WTC11 (cell line): Measurements from ENCODE around the gene RUNX2. TPM values are rescaled to one million over a fixed set of nuclear protein-coding genes. Genes with fewer than 3 reads are reported as not detected.

Source experiments
- ATAC-seq: fragments of 200-7000 bp; cut with Tn5 transposase; 2 replicates; pipeline ENCODE4 v1.10.0; 2021; ENCODE audit warnings: mild to moderate bottlenecking, moderate library complexity
- CTCF ChIA-PET: fragments of 300-600 bp; sonication (Branson Sonifier 250); formaldehyde crosslinking; loops from one replicate; lab custom pipeline; 2021; ENCODE audit warnings: antibody characterized with exemption; lab: Charles Lee
- POLR2A ChIA-PET: fragments of 350-600 bp; sonication (Branson Sonifier 250); formaldehyde crosslinking; loops from one replicate; lab custom pipeline; 2021; ENCODE audit warnings: antibody characterized with exemption; lab: Charles Lee
- DNase-seq: peaks from one replicate; pipeline ENCODE4 v3.0.0; 2021; ENCODE audit warnings: low spot score
- H3K27ac Mint-ChIP-seq: 2 replicates; pipeline ENCODE4 v1.8.0; 2021; ENCODE audit warnings: mixed read lengths
- H3K27me3 Mint-ChIP-seq: 2 replicates; pipeline ENCODE4 v1.8.0; 2021; ENCODE audit warnings: low read depth, mild to moderate bottlenecking, moderate library complexity, mixed read lengths
- H3K36me3 Mint-ChIP-seq: 2 replicates; pipeline ENCODE4 v1.8.0; 2021; ENCODE audit warnings: mixed read lengths
- H3K4me1 Mint-ChIP-seq: 2 replicates; pipeline ENCODE4 v1.8.0; 2022; ENCODE audit warnings: mixed read lengths
- H3K4me3 Mint-ChIP-seq: 2 replicates; pipeline ENCODE4 v1.8.0; 2021; ENCODE audit warnings: mild to moderate bottlenecking, moderate library complexity, mixed read lengths
- H3K9me3 Mint-ChIP-seq: 2 replicates; pipeline ENCODE4 v1.8.0; 2021; ENCODE audit warnings: mixed read lengths
- ATF3 ChIP-seq: sonication (generic); formaldehyde crosslinking; conservative IDR thresholded peaks from 2 replicates; pipeline ENCODE4 v1.8.1; 2022; ENCODE audit warnings: mild to moderate bottlenecking, missing genetic modification reagents
- E2F1 ChIP-seq: sonication (generic); formaldehyde crosslinking; IDR thresholded peaks from 2 replicates; pipeline ENCODE4 v1.8.0; 2022; ENCODE audit warnings: mild to moderate bottlenecking, missing genetic modification reagents
- EMX1 ChIP-seq: fragments of 250-450 bp; sonication (Bioruptor Pico); IDR thresholded peaks from 2 replicates; pipeline ENCODE4 v1.8.0; 2021; ENCODE audit warnings: mild to moderate bottlenecking
- ERG ChIP-seq: fragments of 250-450 bp; sonication (Bioruptor Pico); IDR thresholded peaks from 2 replicates; pipeline ENCODE4 v1.8.0; 2021; ENCODE audit warnings: mild to moderate bottlenecking
- ESRRA ChIP-seq: sonication (generic); formaldehyde crosslinking; IDR thresholded peaks from 2 replicates; pipeline ENCODE4 v1.8.1; 2022; ENCODE audit warnings: mild to moderate bottlenecking, missing genetic modification reagents, borderline replicate concordance
- MYBL2 ChIP-seq: sonication (generic); formaldehyde crosslinking; IDR thresholded peaks from 2 replicates; pipeline ENCODE4 v1.8.1; 2023; ENCODE audit warnings: mild to moderate bottlenecking, moderate library complexity, missing genetic modification reagents
- NR3C1 ChIP-seq: sonication (generic); formaldehyde crosslinking; conservative IDR thresholded peaks from 2 replicates; pipeline ENCODE4 v1.8.1; 2023; ENCODE audit warnings: low read depth, mild to moderate bottlenecking, missing genetic modification reagents
- SOX15 ChIP-seq: fragments of 250-450 bp; sonication (Bioruptor Pico); IDR thresholded peaks from 2 replicates; pipeline ENCODE4 v1.9.0; 2021; ENCODE audit warnings: mild to moderate bottlenecking
- TEAD4 ChIP-seq: sonication (generic); formaldehyde crosslinking; IDR thresholded peaks from 2 replicates; pipeline ENCODE4 v1.8.0; 2022; ENCODE audit warnings: mild to moderate bottlenecking, missing genetic modification reagents
- ZNF219 ChIP-seq: sonication (generic); formaldehyde crosslinking; IDR thresholded peaks from 2 replicates; pipeline ENCODE4 v1.8.0; 2023; ENCODE audit warnings: missing genetic modification reagents, mild to moderate bottlenecking, borderline replicate concordance
- ZNF263 ChIP-seq: sonication (generic); formaldehyde crosslinking; IDR thresholded peaks from 2 replicates; pipeline ENCODE4 v1.8.1; 2022; ENCODE audit warnings: low read depth, mild to moderate bottlenecking, moderate library complexity, missing genetic modification reagents
- ZNF317 ChIP-seq: sonication (generic); formaldehyde crosslinking; IDR thresholded peaks from 2 replicates; pipeline ENCODE4 v1.8.1; 2023; ENCODE audit warnings: low read depth, mild to moderate bottlenecking, moderate library complexity, missing genetic modification reagents, borderline replicate concordance
- total RNA-seq: library from RNA; stranded (reverse); gene quantifications from 3 replicates; pipeline ENCODE4 v1.2.3, GENCODE V29; 2021
- TF ChIP-seq, protein P1 (sequence below): sonication (generic); formaldehyde crosslinking; IDR thresholded peaks from 2 replicates; pipeline ENCODE4 v1.8.1; 2023; ENCODE audit warnings: mild to moderate bottlenecking, missing genetic modification reagents
- TF ChIP-seq, protein P2 (sequence below): sonication (generic); formaldehyde crosslinking; IDR thresholded peaks from 2 replicates; pipeline ENCODE4 v1.8.0; 2022; ENCODE audit warnings: missing genetic modification reagents
- TF ChIP-seq, protein P3 (sequence below): sonication (generic); formaldehyde crosslinking; IDR thresholded peaks from 2 replicates; pipeline ENCODE4 v1.8.1; 2022; ENCODE audit warnings: low read depth, mild to moderate bottlenecking, moderate library complexity, missing genetic modification reagents, borderline replicate concordance

The RUNX2 gene
- total RNA-seq, 1 experiment from 2014 or later, result 0.28 TPM

- CTCF ChIA-PET, result no interaction called here
- no peak overlapping the region for H3K4me3 Mint-ChIP-seq
Observed at GRCh38 chr6:45591890-45592289, 263.8 kb downstream of the RUNX2 start.

DNA sequence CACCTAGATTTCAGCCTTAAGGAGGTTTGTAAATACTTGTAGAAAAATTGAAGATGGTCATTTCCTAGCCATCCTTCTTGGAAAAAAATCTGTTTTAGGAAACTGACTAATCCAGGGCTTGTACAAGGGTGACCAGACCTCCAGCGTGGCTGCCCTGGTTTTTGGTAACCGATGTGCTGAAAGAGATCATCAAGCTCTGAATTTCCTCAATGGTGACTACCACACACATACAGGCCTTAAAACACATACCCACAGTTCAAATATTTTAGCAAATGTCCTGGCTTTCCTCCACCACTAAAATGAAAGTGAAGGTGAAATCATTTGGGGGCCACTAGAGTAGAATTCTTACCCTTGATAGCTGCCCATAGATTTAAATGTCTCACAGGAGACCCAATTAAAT lies 264.9 kb downstream of the RUNX2 start:
- ATAC-seq, result no peak
- Mint-ChIP-seq H3K27ac (no peak overlapping the region), H3K36me3 (no peaks in the 10 kb centered on the region), H3K4me1 (peaks cover 15% of the 10 kb centered on the region), H3K9me3 (no peaks in the 10 kb centered on the region)
- POLR2A ChIA-PET, result no interaction called here
- TF ChIP-seq ESRRA (CRISPR knock-in tag) (no peak), NR3C1 (CRISPR knock-in tag) (no peak), MYBL2 (CRISPR knock-in tag) (no peak), ZNF263 (CRISPR knock-in tag) (no peak), ERG (CRISPR knock-in tag) (no peak), ZNF317 (CRISPR knock-in tag) (no peak), SOX15 (CRISPR knock-in tag) (no peak)
- TF ChIP-seq, protein P1, sequence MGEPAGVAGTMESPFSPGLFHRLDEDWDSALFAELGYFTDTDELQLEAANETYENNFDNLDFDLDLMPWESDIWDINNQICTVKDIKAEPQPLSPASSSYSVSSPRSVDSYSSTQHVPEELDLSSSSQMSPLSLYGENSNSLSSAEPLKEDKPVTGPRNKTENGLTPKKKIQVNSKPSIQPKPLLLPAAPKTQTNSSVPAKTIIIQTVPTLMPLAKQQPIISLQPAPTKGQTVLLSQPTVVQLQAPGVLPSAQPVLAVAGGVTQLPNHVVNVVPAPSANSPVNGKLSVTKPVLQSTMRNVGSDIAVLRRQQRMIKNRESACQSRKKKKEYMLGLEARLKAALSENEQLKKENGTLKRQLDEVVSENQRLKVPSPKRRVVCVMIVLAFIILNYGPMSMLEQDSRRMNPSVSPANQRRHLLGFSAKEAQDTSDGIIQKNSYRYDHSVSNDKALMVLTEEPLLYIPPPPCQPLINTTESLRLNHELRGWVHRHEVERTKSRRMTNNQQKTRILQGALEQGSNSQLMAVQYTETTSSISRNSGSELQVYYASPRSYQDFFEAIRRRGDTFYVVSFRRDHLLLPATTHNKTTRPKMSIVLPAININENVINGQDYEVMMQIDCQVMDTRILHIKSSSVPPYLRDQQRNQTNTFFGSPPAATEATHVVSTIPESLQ (CRISPR knock-in tag), result no peak
- TF ChIP-seq, protein P2, sequence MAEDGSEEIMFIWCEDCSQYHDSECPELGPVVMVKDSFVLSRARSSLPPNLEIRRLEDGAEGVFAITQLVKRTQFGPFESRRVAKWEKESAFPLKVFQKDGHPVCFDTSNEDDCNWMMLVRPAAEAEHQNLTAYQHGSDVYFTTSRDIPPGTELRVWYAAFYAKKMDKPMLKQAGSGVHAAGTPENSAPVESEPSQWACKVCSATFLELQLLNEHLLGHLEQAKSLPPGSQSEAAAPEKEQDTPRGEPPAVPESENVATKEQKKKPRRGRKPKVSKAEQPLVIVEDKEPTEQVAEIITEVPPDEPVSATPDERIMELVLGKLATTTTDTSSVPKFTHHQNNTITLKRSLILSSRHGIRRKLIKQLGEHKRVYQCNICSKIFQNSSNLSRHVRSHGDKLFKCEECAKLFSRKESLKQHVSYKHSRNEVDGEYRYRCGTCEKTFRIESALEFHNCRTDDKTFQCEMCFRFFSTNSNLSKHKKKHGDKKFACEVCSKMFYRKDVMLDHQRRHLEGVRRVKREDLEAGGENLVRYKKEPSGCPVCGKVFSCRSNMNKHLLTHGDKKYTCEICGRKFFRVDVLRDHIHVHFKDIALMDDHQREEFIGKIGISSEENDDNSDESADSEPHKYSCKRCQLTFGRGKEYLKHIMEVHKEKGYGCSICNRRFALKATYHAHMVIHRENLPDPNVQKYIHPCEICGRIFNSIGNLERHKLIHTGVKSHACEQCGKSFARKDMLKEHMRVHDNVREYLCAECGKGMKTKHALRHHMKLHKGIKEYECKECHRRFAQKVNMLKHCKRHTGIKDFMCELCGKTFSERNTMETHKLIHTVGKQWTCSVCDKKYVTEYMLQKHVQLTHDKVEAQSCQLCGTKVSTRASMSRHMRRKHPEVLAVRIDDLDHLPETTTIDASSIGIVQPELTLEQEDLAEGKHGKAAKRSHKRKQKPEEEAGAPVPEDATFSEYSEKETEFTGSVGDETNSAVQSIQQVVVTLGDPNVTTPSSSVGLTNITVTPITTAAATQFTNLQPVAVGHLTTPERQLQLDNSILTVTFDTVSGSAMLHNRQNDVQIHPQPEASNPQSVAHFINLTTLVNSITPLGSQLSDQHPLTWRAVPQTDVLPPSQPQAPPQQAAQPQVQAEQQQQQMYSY (CRISPR knock-in tag), result no peak
- TF ChIP-seq, protein P3, sequence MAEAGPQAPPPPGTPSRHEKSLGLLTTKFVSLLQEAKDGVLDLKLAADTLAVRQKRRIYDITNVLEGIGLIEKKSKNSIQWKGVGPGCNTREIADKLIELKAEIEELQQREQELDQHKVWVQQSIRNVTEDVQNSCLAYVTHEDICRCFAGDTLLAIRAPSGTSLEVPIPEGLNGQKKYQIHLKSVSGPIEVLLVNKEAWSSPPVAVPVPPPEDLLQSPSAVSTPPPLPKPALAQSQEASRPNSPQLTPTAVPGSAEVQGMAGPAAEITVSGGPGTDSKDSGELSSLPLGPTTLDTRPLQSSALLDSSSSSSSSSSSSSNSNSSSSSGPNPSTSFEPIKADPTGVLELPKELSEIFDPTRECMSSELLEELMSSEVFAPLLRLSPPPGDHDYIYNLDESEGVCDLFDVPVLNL (CRISPR knock-in tag), result no peak
- TF ChIP-seq, all 79 proteins: peak for 0
- H3K27me3 Mint-ChIP-seq, result no peaks in the 10 kb centered on the region
- CTCF ChIA-PET, result no interaction called here
- H3K4me3 Mint-ChIP-seq, result no peak overlapping the region
- no peak for DNase-seq

More at GRCh38 chr6:45591890-45592289, 263.8 kb downstream of the RUNX2 start:
- POLR2A ChIA-PET, result no interaction called here
- Mint-ChIP-seq H3K27me3 (no peaks in the 10 kb centered on the region), H3K4me1 (peaks cover 15% of the 10 kb centered on the region), H3K9me3 (no peaks in the 10 kb centered on the region), H3K36me3 (no peaks in the 10 kb centered on the region), H3K27ac (no peak overlapping the region)
- ATAC-seq (no peak), DNase-seq (no peak)
- TF ChIP-seq ATF3, result no peak
- TF ChIP-seq E2F1 (CRISPR knock-in tag), result no peak
- no peak for TF ChIP-seq TEAD4 (CRISPR knock-in tag)
- TF ChIP-seq ZNF219 (CRISPR knock-in tag), result no peak
- no peak for TF ChIP-seq EMX1 (CRISPR knock-in tag)
